PC-9 (cell line): ENCODE results near the gene HDAC8. TPM values are rescaled to one million over a fixed set of nuclear protein-coding genes. Genes with fewer than 3 reads are reported as not detected.

Experiments
- BruUV-seq: library from RNA; stranded (reverse); fragments of 400-500 nt; replicated peaks from 2 replicates; lab custom pipeline; 2021; lab: Mats Ljungman, UMichigan
- CTCF ChIA-PET: fragments of 300-600 bp; sonication (Branson Sonifier 250); formaldehyde crosslinking; loops from one replicate; lab custom pipeline; 2022; ENCODE audit warnings: antibody characterized with exemption; lab: Charles Lee
- POLR2A ChIA-PET: fragments of 300-600 bp; sonication (Branson Sonifier 250); formaldehyde crosslinking; loops from one replicate; lab custom pipeline; 2022; ENCODE audit warnings: antibody characterized with exemption; ENCODE audit not compliant: unreplicated experiment; lab: Charles Lee
- DNase-seq, 2 experiments: peaks; one replicate each; pipeline versions ENCODE4 v3.0.0 to v3.0.0-alpha.2; 2015 to 2022; ENCODE audit warnings: mixed read lengths in 1 of 2
- H2AFZ ChIP-seq: fragments of 200-600 bp; sonication (generic); 2 replicates; pipeline ENCODE4 v1.8.1; 2017; ENCODE audit warnings: antibody characterized with exemption
- H3F3A ChIP-seq: fragments of 200-600 bp; sonication (generic); 2 replicates; pipeline ENCODE4 v1.8.1; 2017; ENCODE audit warnings: antibody characterized with exemption, mild to moderate bottlenecking, low read depth; ENCODE audit not compliant: insufficient read depth
- H3K27ac ChIP-seq: fragments of 200-600 bp; sonication (generic); 2 replicates; pipeline ENCODE4 v1.6.1; 2016; ENCODE audit warnings: mixed run types
- H3K27me3 ChIP-seq: fragments of 200-600 bp; sonication (generic); 2 replicates; pipeline ENCODE4 v1.6.1; 2016; ENCODE audit warnings: low read depth, mixed run types; ENCODE audit not compliant: insufficient read depth
- H3K36me3 ChIP-seq: fragments of 200-600 bp; sonication (generic); 2 replicates; pipeline ENCODE4 v1.6.1; 2016; ENCODE audit warnings: low read depth, mixed run types
- H3K4me1 ChIP-seq: fragments of 200-600 bp; sonication (generic); replicated peaks from 2 replicates; pipeline ENCODE4 v1.6.1; 2016; ENCODE audit warnings: mixed run types; ENCODE audit not compliant: insufficient read depth
- H3K4me2 ChIP-seq: fragments of 200-600 bp; sonication (generic); 2 replicates; pipeline ENCODE4 v1.6.1; 2017; ENCODE audit warnings: mixed run types
- H3K4me3 ChIP-seq: fragments of 200-600 bp; sonication (generic); 2 replicates; pipeline ENCODE4 v1.6.1; 2016; ENCODE audit warnings: mixed run types
- H3K79me2 ChIP-seq: fragments of 200-600 bp; sonication (generic); 2 replicates; pipeline ENCODE4 v1.6.1; 2017; ENCODE audit warnings: low read depth, mixed run types
- H3K9me2 ChIP-seq: fragments of 200-600 bp; sonication (generic); 2 replicates; pipeline ENCODE4 v1.8.1; 2017; ENCODE audit warnings: mild to moderate bottlenecking; ENCODE audit not compliant: insufficient read depth
- H3K9me3 ChIP-seq: fragments of 200-600 bp; sonication (generic); 2 replicates; pipeline ENCODE4 v1.8.1; 2016; ENCODE audit warnings: low read depth; ENCODE audit not compliant: insufficient read depth
- H4K20me1 ChIP-seq: fragments of 200-600 bp; sonication (generic); 2 replicates; pipeline ENCODE4 v1.8.1; 2017; ENCODE audit not compliant: insufficient read depth
- CTCF ChIP-seq: fragments of 200-600 bp; sonication (generic); conservative IDR thresholded peaks from 2 replicates; pipeline ENCODE4 v1.6.1; 2017; ENCODE audit warnings: mixed run types, antibody characterized with exemption, mild to moderate bottlenecking, moderate library complexity
- EZH2 ChIP-seq: fragments of 200-600 bp; sonication (generic); IDR thresholded peaks from 2 replicates; pipeline ENCODE4 v1.8.0; 2017; ENCODE audit warnings: antibody characterized with exemption, low read depth
- intact Hi-C: fragments of 100-400 bp; cut with micrococcal nuclease; formaldehyde crosslinking; loops from one replicate; pipeline ENCODE4 v1.10.0; 2022; ENCODE audit not compliant: unreplicated experiment
- total RNA-seq: library from RNA; stranded (reverse); gene quantifications from 2 replicates; pipeline ENCODE4 v1.2.3, GENCODE V29; 2021

HDAC8 gene
- total RNA-seq, 1 experiment from 2014 or later = 61.3 TPM

GRCh38 chrX:72305286-72306084, 267.2 kb downstream of the HDAC8 start, which contains the start of gene CITED1:
Gene CITED1, minus strand, starts transcription at chrX:72305914. Its CDS starts 3,045 bp downstream, at chrX:72302869.
- Histone ChIP-seq H3K4me3 (peak within 1 kb of the TSS; percentile 61; the same call in 1 of the 2 replicates), H4K20me1 (no peaks in the 10 kb centered on the region), H3K4me2 (peak within 1 kb of the TSS; percentile 87), H3K9me2 (no peaks in the 10 kb centered on the region), H3K27ac (no peak within 1 kb of the TSS), H3K79me2 (no peaks in the 10 kb centered on the region), H3F3A (no peaks in the 10 kb centered on the region), H3K27me3 (peaks cover 32% of the 10 kb centered on the region; the same call in 1 of the 2 replicates), H2AFZ (peak within 1 kb of the TSS; percentile 64; the same call in 1 of the 2 replicates), H3K4me1 (no peaks in the 10 kb centered on the region), H3K36me3 (no peaks in the 10 kb centered on the region), H3K9me3 (no peaks in the 10 kb centered on the region)
- DNase-seq = no peak
- no peak for TF ChIP-seq CTCF
- peak; percentile 97 for TF ChIP-seq EZH2
- ChIA-PET CTCF (interaction anchor here (0.7 kb wide), 2 partner anchors 9 to 951 kb away, joined by 9 to 13 read pairs; no protein-coding TSS in a partner anchor), POLR2A (no interaction called here)
- intact Hi-C loops = no loop called here
- BruUV-seq = no TSS peak

- Histone ChIP-seq H3K27me3 (peaks cover 32% of the 10 kb centered on the region; the same call in 1 of the 2 replicates), H3F3A (no peaks in the 10 kb centered on the region), H3K4me2 (no peak overlapping the region), H2AFZ (no peak overlapping the region), H3K27ac (no peak overlapping the region), H3K4me3 (no peak overlapping the region), H3K9me2 (no peaks in the 10 kb centered on the region), H3K4me1 (no peaks in the 10 kb centered on the region), H3K9me3 (no peaks in the 10 kb centered on the region), H4K20me1 (no peaks in the 10 kb centered on the region), H3K36me3 (no peaks in the 10 kb centered on the region), H3K79me2 (no peaks in the 10 kb centered on the region)
- BruUV-seq = no TSS peak
- intact Hi-C loops = no loop called here
- DNase-seq = no peak
- no peak for TF ChIP-seq EZH2
- no peak for TF ChIP-seq CTCF
- POLR2A ChIA-PET = no interaction called here
- CTCF ChIA-PET = no interaction called here
Observed at GRCh38 chrX:72304877-72305276, 267.8 kb downstream of the HDAC8 start.

- Histone ChIP-seq H3K9me2 (no peaks in the 10 kb centered on the region), H3K36me3 (no peaks in the 10 kb centered on the region), H3K4me1 (no peaks in the 10 kb centered on the region), H3K27ac (no peak overlapping the region), H3F3A (no peaks in the 10 kb centered on the region), H4K20me1 (no peaks in the 10 kb centered on the region), H3K27me3 (peaks cover 17% of the 10 kb centered on the region; the same call in 1 of the 2 replicates), H3K4me2 (no peak overlapping the region), H3K79me2 (no peaks in the 10 kb centered on the region), H2AFZ (no peak overlapping the region), H3K4me3 (no peak overlapping the region), H3K9me3 (no peaks in the 10 kb centered on the region)
- ChIA-PET POLR2A (no interaction called here), CTCF (no interaction called here)
- no TSS peak for BruUV-seq
- no peak for DNase-seq
- intact Hi-C loops = no loop called here
- TF ChIP-seq CTCF = no peak
- no peak for TF ChIP-seq EZH2
Observed at GRCh38 chrX:72301781-72302180, 270.9 kb downstream of the HDAC8 start.
